Esophagus muscularis mucosa (tissue), 3 donors: ENCODE measurements around the gene STK4.

Experiments used
- CTCF ChIP-seq, 3 experiments: fragments of 200-600 bp in 2 of 3; fragments of 450-650 bp in 1 of 3; sonication (generic) in 2 of 3; IDR thresholded peaks; one replicate each; pipeline ENCODE4 v1.5.1; 2017 to 2019; ENCODE audit warnings: antibody characterized with exemption in 3 of 3, mild to moderate bottlenecking in 2 of 3, moderate library complexity in 1 of 3
- POLR2A ChIP-seq: fragments of 450-650 bp; IDR thresholded peaks from one replicate; pipeline ENCODE4 v1.6.1; 2017; ENCODE audit warnings: antibody characterized with exemption, moderate library complexity, mild to moderate bottlenecking, low read depth

GRCh38 chr20:44917399-44917798, 48.9 kb upstream of the STK4 start:
- TF ChIP-seq CTCF (IDR thresholded peaks at IDR 0.05) (no peak), POLR2A (no peak)
